Ascending aorta (tissue), 2 donors: Measurements from ENCODE around the gene TTLL1. TPM values are rescaled to one million over a fixed set of nuclear protein-coding genes. Genes with fewer than 3 reads are reported as not detected.
A peak's percentile ranks its signal among the peaks of the same experiment; 100 is the strongest.

Experiments used
- DNase-seq, 2 donors: peaks; one replicate each; pipeline ENCODE4 v3.0.0-alpha.2; 2019; ENCODE audit warnings: low spot score in 2 of 2
- H3K27ac ChIP-seq, 2 donors: fragments of 200-600 bp; sonication (generic); one replicate each; pipeline ENCODE4 v1.5.1; 2016 to 2017; ENCODE audit warnings: mild to moderate bottlenecking in 1 of 2
- H3K27me3 ChIP-seq: fragments of 200-600 bp; sonication (generic); one replicate; pipeline ENCODE4 v1.5.1; 2017
- H3K36me3 ChIP-seq, 2 donors: fragments of 200-600 bp; sonication (generic); one replicate each; pipeline ENCODE4 v1.5.1; 2016
- H3K4me1 ChIP-seq, 2 donors: fragments of 200-600 bp; sonication (generic); one replicate each; pipeline ENCODE4 v1.5.1; 2016 to 2017; ENCODE audit warnings: mild to moderate bottlenecking in 1 of 2
- H3K4me3 ChIP-seq, 2 donors: fragments of 200-600 bp; sonication (generic); one replicate each; pipeline ENCODE4 v1.5.1; 2016 to 2017; ENCODE audit warnings: mild to moderate bottlenecking in 1 of 2
- H3K9me3 ChIP-seq, 2 donors: fragments of 200-600 bp; sonication (generic); one replicate each; pipeline ENCODE4 v1.5.1; 2016
- CTCF ChIP-seq, 3 experiments: fragments of 200-600 bp in 2 of 3; fragments of 450-650 bp in 1 of 3; sonication (generic) in 2 of 3; IDR thresholded peaks; one replicate each; pipeline ENCODE4 v1.5.1; 2016 to 2019; ENCODE audit warnings: antibody characterized with exemption in 3 of 3, mild to moderate bottlenecking in 1 of 3, moderate library complexity in 1 of 3
- intact Hi-C: fragments of 100-400 bp; cut with DNase I; formaldehyde crosslinking; loops from one replicate; pipeline ENCODE4 v1.15.1; 2023
- total RNA-seq: library from RNA; depleted of rRNA; stranded (reverse); fragments of >200 nt; gene quantifications from one replicate; pipeline ENCODE4 v1.1.0, GENCODE V29; 2016

Gene TTLL1
- total RNA-seq, 1 donor from 2014 or later: 0.21 TPM

- H3K27me3 ChIP-seq: peaks cover 18% of the 10 kb centered on the region
- H3K27ac ChIP-seq: no peak overlapping the region
- H3K4me1 ChIP-seq: peaks cover 10% of the 10 kb centered on the region in 2 donors
- intact Hi-C loops: no loop called here
- H3K4me3 ChIP-seq: no peak overlapping the region
- no peak for DNase-seq
- H3K36me3 ChIP-seq: no peaks in the 10 kb centered on the region
- no peaks in the 10 kb centered on the region for H3K9me3 ChIP-seq
- TF ChIP-seq CTCF (IDR thresholded peaks at IDR 0.05): no peak
Observed at GRCh38 chr22:43114958-43115357, 25.8 kb upstream of the TTLL1 start.

GRCh38 chr22:43113526-43114251 is 24.5 kb upstream of the TTLL1 start:
- no peak for DNase-seq
- Histone ChIP-seq H3K27me3 (peaks cover 18% of the 10 kb centered on the region), H3K4me1 (peaks cover 10% of the 10 kb centered on the region in 2 donors), H3K9me3 (no peaks in the 10 kb centered on the region), H3K27ac (no peak overlapping the region), H3K36me3 (no peaks in the 10 kb centered on the region), H3K4me3 (no peak overlapping the region)
- no peak for TF ChIP-seq CTCF (IDR thresholded peaks at IDR 0.05)
- intact Hi-C loops: no loop called here

GRCh38 chr22:43110927-43111623 is 21.9 kb upstream of the TTLL1 start:
- H3K4me1 ChIP-seq: peaks cover 10% of the 10 kb centered on the region in 2 donors
- no peak for TF ChIP-seq CTCF (IDR thresholded peaks at IDR 0.05)
- H3K4me3 ChIP-seq: peak overlapping the region; percentile 63 to 78
- intact Hi-C loops: no loop called here
- no peaks in the 10 kb centered on the region for H3K9me3 ChIP-seq
- no peak overlapping the region for H3K27ac ChIP-seq
- H3K36me3 ChIP-seq: no peaks in the 10 kb centered on the region
- no peak for DNase-seq
- H3K27me3 ChIP-seq: peaks cover 18% of the 10 kb centered on the region

- Histone ChIP-seq H3K27ac (no peak within 1 kb of the TSS), H3K4me3 (peak within 1 kb of the TSS; percentile 63 to 78), H3K9me3 (no peaks in the 10 kb centered on the region), H3K36me3 (no peaks in the 10 kb centered on the region), H3K4me1 (peaks cover 10% of the 10 kb centered on the region in 2 donors), H3K27me3 (peaks cover 18% of the 10 kb centered on the region)
- intact Hi-C loops: no loop called here
- peak in 1 of 2 donors; percentile 72 for DNase-seq
- peak in 1 of 3 experiments; percentile 13 for TF ChIP-seq CTCF (IDR thresholded peaks at IDR 0.05)
Observed at GRCh38 chr22:43110444-43110926, 21.3 kb upstream of the TTLL1 start, which contains the start of gene BIK. BIK (plus strand) TSS chr22:43110750; CDS start chr22:43124023, 13,273 bp downstream.

- no peaks in the 10 kb centered on the region for H3K36me3 ChIP-seq
- TF ChIP-seq CTCF (IDR thresholded peaks at IDR 0.05): no peak
- intact Hi-C loops: no loop called here
- peak overlapping the region; percentile 63 to 78 for H3K4me3 ChIP-seq
- DNase-seq: no peak
- H3K27ac ChIP-seq: no peak overlapping the region
- H3K27me3 ChIP-seq: peaks cover 18% of the 10 kb centered on the region
- peaks cover 10% of the 10 kb centered on the region in 2 donors for H3K4me1 ChIP-seq
- H3K9me3 ChIP-seq: no peaks in the 10 kb centered on the region
Observed at GRCh38 chr22:43109921-43110443, 20.8 kb upstream of the TTLL1 start.
